Gastrocnemius medialis (tissue), 4 donors: Measurements from ENCODE around the gene ST8SIA6. TPM values are rescaled to one million over a fixed set of nuclear protein-coding genes. Genes with fewer than 3 reads are reported as not detected.
"Not testable (repeated sequence)": the region's sequence is repeated elsewhere in the genome, so short reads cannot be mapped to it uniquely, and the experiment has no call there.

Source experiments
- ATAC-seq, 2 donors: fragments of 150-250 bp; one replicate each; pipeline ENCODE4 v1.9.1; 2016
- DNase-seq, 2 donors: peaks; one replicate each; pipeline ENCODE4 v3.0.0-alpha.2; 2019
- H3K27ac ChIP-seq, 4 donors: fragments of 200-600 bp; sonication (generic); 1 replicate in 1 of 4; 2 replicates in 3 of 4; pipeline ENCODE4 v1.5.1; 2016 to 2018; ENCODE audit warnings: mild to moderate bottlenecking in 2 of 4, moderate library complexity in 1 of 4
- H3K27me3 ChIP-seq, 3 donors: fragments of 200-600 bp; sonication (generic) in 2 of 3; 1 replicate in 1 of 3; 2 replicates in 2 of 3; pipeline versions ENCODE4 v1.5.1 to v1.6.0; 2016 to 2019; ENCODE audit warnings: mild to moderate bottlenecking in 1 of 3, moderate library complexity in 1 of 3
- H3K36me3 ChIP-seq, 2 donors: fragments of 200-600 bp; sonication (generic) in 1 of 2; one replicate each; pipeline ENCODE4 v1.5.1; 2017 to 2018
- H3K4me1 ChIP-seq, 2 donors: fragments of 200-600 bp; sonication (generic) in 1 of 2; one replicate each; pipeline ENCODE4 v1.5.1; 2016 to 2017; ENCODE audit warnings: mild to moderate bottlenecking in 2 of 2
- H3K4me3 ChIP-seq, 4 donors: fragments of 200-600 bp; sonication (generic) in 3 of 4; 1 replicate in 1 of 4; 2 replicates in 3 of 4; pipeline ENCODE4 v1.5.1; 2016 to 2019; ENCODE audit warnings: mild to moderate bottlenecking in 2 of 4
- H3K9me3 ChIP-seq, 3 donors: fragments of 200-600 bp; sonication (generic) in 2 of 3; 1 replicate in 1 of 3; 2 replicates in 2 of 3; pipeline ENCODE4 v1.5.1; 2016 to 2019
- POLR2A ChIP-seq, 2 donors: fragments of 450-650 bp; IDR thresholded peaks; one replicate each; pipeline ENCODE4 v1.6.1; 2017; ENCODE audit warnings: antibody characterized with exemption in 2 of 2, mild to moderate bottlenecking in 2 of 2, moderate library complexity in 2 of 2
- in situ Hi-C, 4 donors: fragments of 200-750 bp; cut with MboI; loops; one replicate each; pipeline versions ENCODE4 v1.15.0 to v1.8.0; 2017; ENCODE audit warnings: low sequenced_read_pairs in 4 of 4
- intact Hi-C: fragments of 100-400 bp; cut with DNase I; formaldehyde crosslinking; loops from one replicate; pipeline ENCODE4 v1.15.1; 2023; ENCODE audit warnings: low total_unique reads
- total RNA-seq, 4 donors: library from RNA; depleted of rRNA; stranded (reverse); fragments of >200 nt; gene quantifications; one replicate each; pipeline versions ENCODE4 v1.1.0 to v1.2.3, GENCODE V29; 2016
- TF ChIP-seq, protein P1 (sequence below), 5 experiments: fragments of 450-650 bp in 3 of 5; fragments of 200-600 bp in 2 of 5; sonication (generic) in 2 of 5; IDR thresholded peaks in 4 of 5; conservative IDR thresholded peaks in 1 of 5; 1 replicate in 4 of 5; 2 replicates in 1 of 5; pipeline ENCODE4 v1.5.1; 2016 to 2019; ENCODE audit warnings: antibody characterized with exemption in 5 of 5, mild to moderate bottlenecking in 3 of 5, moderate library complexity in 3 of 5

Gene ST8SIA6
- total RNA-seq, 4 donors from 2014 or later: 0.27 to 0.66 (median 0.44) TPM

DNA sequence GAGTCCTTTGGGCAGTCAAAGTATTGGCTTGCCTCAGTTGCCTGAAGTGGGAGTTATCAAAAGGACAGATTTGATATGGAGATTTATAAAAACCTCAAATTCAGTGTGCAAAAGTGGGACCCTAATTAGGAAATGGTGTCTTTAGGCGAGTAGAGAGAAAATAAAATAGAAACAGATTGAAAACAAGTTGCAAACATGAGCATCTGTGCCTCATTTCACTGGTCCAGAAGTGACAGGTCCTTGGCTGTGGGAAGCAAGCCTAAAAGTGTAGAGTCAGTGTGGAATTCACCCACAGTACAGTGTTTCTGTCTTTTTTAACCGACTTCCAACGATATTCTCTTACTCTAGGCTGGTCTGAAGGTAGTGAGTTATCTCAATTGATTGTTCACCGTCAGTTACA lies 51.2 kb downstream of the ST8SIA6 start:
- DNase-seq (no peak), ATAC-seq (no peak)
- in situ Hi-C loops: no loop called here
- intact Hi-C loops: no loop called here
- H3K9me3 ChIP-seq: no peaks in the 10 kb centered on the region
- no peak overlapping the region for H3K27ac ChIP-seq
- no peaks in the 10 kb centered on the region for H3K27me3 ChIP-seq
- H3K36me3 ChIP-seq: no peaks in the 10 kb centered on the region
- H3K4me1 ChIP-seq: no peaks in the 10 kb centered on the region
- H3K4me3 ChIP-seq: no peak overlapping the region
- TF ChIP-seq, protein P1, sequence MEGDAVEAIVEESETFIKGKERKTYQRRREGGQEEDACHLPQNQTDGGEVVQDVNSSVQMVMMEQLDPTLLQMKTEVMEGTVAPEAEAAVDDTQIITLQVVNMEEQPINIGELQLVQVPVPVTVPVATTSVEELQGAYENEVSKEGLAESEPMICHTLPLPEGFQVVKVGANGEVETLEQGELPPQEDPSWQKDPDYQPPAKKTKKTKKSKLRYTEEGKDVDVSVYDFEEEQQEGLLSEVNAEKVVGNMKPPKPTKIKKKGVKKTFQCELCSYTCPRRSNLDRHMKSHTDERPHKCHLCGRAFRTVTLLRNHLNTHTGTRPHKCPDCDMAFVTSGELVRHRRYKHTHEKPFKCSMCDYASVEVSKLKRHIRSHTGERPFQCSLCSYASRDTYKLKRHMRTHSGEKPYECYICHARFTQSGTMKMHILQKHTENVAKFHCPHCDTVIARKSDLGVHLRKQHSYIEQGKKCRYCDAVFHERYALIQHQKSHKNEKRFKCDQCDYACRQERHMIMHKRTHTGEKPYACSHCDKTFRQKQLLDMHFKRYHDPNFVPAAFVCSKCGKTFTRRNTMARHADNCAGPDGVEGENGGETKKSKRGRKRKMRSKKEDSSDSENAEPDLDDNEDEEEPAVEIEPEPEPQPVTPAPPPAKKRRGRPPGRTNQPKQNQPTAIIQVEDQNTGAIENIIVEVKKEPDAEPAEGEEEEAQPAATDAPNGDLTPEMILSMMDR (IDR thresholded peaks at IDR 0.05 in 4 of 5, conservative IDR thresholded peaks at IDR 0.05 in 1 of 5): no peak
- no peak for TF ChIP-seq POLR2A (IDR thresholded peaks at IDR 0.05)

DNA sequence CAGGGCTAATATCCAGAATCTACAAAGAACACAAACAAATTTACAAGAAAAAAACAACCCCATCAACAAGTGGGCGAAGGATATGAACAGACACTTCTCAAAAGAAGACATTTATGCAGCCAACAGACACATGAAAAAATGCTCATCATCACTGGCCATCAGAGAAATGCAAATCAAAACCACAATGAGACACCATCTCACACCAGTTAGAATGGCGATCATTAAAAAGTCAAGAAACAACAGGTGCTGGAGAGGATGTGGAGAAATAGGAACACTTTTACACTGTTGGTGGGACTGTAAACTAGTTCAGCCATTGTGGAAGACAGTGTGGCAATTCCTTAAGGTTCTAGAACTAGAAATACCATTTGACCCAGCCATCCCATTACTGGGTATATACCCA lies 52.4 kb downstream of the ST8SIA6 start:
- H3K36me3 ChIP-seq, in situ Hi-C loops, ATAC-seq, H3K27me3 ChIP-seq, H3K27ac ChIP-seq, DNase-seq, intact Hi-C loops, H3K4me1 ChIP-seq, H3K9me3 ChIP-seq, H3K4me3 ChIP-seq: not testable (repeated sequence)

DNA sequence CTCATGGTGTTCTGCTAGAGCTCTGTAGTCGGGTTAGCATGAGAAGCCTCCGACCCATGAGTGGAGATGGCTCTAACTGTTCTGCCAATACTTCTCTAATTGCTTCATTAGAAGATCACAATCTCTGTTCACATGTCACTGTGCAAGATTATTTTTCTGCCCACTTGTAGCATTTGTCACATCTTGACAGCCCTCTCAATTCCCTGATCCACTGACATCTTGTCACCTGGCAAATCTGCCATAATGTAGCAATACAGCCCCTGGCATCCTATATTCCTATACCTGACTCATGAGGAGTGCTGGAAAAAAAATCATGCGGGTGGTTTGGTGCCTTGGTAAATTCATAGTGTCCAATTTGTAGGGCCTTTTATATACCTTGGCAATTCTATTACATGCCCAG lies 58.4 kb downstream of the ST8SIA6 start:
- Histone ChIP-seq H3K4me1 (no peaks in the 10 kb centered on the region), H3K36me3 (no peaks in the 10 kb centered on the region), H3K27me3 (no peaks in the 10 kb centered on the region), H3K4me3 (no peak overlapping the region), H3K27ac (no peak overlapping the region), H3K9me3 (no peaks in the 10 kb centered on the region)
- no peak for TF ChIP-seq POLR2A (IDR thresholded peaks at IDR 0.05)
- TF ChIP-seq, protein P1 (IDR thresholded peaks at IDR 0.05 in 4 of 5, conservative IDR thresholded peaks at IDR 0.05 in 1 of 5): no peak
- intact Hi-C loops (no loop called here), in situ Hi-C loops (no loop called here)
- DNase-seq: no peak
- no peak for ATAC-seq

DNA sequence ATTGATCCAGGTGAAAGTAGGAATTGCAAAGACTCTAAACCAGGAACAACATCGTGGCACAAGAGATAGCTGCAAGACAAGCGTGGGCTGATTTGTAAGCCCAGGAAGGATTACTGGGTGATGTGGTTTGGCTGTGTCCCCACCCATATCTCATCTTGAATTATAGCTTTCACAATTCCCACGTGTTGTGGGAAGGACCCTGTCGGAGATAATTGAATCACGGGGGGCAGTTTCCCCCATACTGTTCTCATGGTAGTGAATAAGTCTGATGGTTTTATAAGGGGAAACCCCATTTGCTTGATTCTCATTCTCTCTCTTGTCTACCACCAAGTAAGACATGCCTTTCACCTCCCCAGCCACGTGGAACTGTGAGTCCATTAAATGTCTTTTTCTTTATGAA lies 59.5 kb downstream of the ST8SIA6 start:
- ATAC-seq (no peak), DNase-seq (no peak)
- in situ Hi-C loops (no loop called here), intact Hi-C loops (no loop called here)
- Histone ChIP-seq H3K27ac (no peak overlapping the region), H3K4me1 (no peaks in the 10 kb centered on the region), H3K36me3 (no peaks in the 10 kb centered on the region), H3K27me3 (no peaks in the 10 kb centered on the region), H3K4me3 (no peak overlapping the region), H3K9me3 (no peaks in the 10 kb centered on the region)
- TF ChIP-seq POLR2A (IDR thresholded peaks at IDR 0.05): no peak
- TF ChIP-seq, protein P1 (IDR thresholded peaks at IDR 0.05 in 4 of 5, conservative IDR thresholded peaks at IDR 0.05 in 1 of 5): no peak

DNA sequence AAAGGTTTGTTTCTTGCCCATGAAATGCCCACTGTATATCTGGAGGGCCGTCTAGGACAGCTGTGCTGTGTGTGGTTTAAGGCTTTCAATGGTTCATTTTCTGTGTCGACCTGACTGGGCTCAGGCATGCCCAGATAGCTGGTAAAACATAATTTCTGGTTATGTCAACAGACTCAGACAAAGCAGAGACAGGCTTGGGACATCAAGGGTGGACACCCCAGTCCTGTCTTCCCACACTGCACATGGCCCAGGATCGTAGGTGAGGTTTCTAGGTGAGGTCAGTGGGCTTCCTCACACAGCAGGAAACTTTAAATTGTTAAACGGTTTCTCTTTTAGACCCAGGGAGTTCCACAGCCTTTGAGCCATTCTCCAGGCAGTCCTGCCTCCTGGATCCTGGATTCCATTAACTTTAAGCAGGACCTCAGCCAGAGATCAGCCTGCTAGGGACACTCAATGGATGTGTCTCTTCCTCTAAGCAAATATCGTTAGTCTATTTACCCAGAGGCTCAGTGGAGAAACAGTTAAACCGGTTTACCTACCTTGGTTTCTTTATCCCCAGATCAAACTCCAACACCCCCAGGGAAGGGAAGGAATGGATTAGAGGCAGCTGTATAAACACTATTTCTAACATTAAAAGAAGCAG lies 66.4 kb downstream of the ST8SIA6 start:
- TF ChIP-seq POLR2A (IDR thresholded peaks at IDR 0.05): no peak
- TF ChIP-seq, protein P1 (IDR thresholded peaks at IDR 0.05 in 4 of 5, conservative IDR thresholded peaks at IDR 0.05 in 1 of 5): no peak
- Histone ChIP-seq H3K9me3 (no peaks in the 10 kb centered on the region), H3K27me3 (no peaks in the 10 kb centered on the region), H3K4me1 (no peaks in the 10 kb centered on the region), H3K4me3 (no peak overlapping the region), H3K27ac (no peak overlapping the region), H3K36me3 (no peaks in the 10 kb centered on the region)
- intact Hi-C loops (no loop called here), in situ Hi-C loops (no loop called here)
- no peak for ATAC-seq
- DNase-seq: no peak
